Naive thymus-derived CD4-positive, alpha-beta T cell (primary cell): ENCODE data around the gene MFAP3. TPM values are rescaled to one million over a fixed set of nuclear protein-coding genes. Genes with fewer than 3 reads are reported as not detected.

Experiments used
- ATAC-seq: fragments of 150-1000 bp; cut with Tn5 transposase; 2 replicates; pipeline ENCODE4 v1.10.0; 2021; ENCODE audit warnings: mild to moderate bottlenecking, moderate library complexity
- CTCF ChIA-PET: fragments of 350-600 bp; sonication (Branson Sonifier 250); formaldehyde crosslinking; loops from one replicate; lab custom pipeline; 2021; ENCODE audit warnings: antibody characterized with exemption; lab: Charles Lee
- POLR2A ChIA-PET: fragments of 350-600 bp; sonication (Branson Sonifier 250); formaldehyde crosslinking; loops from one replicate; lab custom pipeline; 2021; ENCODE audit warnings: antibody characterized with exemption, inconsistent platforms; lab: Charles Lee
- DNase-seq, 9 donors: peaks; one replicate each; pipeline versions ENCODE4 v3.0.0 to v3.0.0-alpha.2; 2020 to 2022; ENCODE audit warnings: mixed read lengths in 1 of 9
- H3K27ac ChIP-seq: one replicate; pipeline ENCODE4 v1.7.0; 2013; ENCODE audit warnings: mild to moderate bottlenecking, low read depth, low read length, moderate library complexity
- H3K27me3 ChIP-seq, 2 donors: one replicate each; pipeline ENCODE4 v1.7.0; 2013; ENCODE audit warnings: low read length in 2 of 2, mild to moderate bottlenecking in 2 of 2, moderate library complexity in 2 of 2; ENCODE audit not compliant: control insufficient read depth in 2 of 2, insufficient read depth in 2 of 2
- H3K36me3 ChIP-seq, 3 experiments: 1 replicate in 2 of 3; 2 replicates in 1 of 3; pipeline ENCODE4 v1.7.0; 2013; ENCODE audit warnings: low read length in 3 of 3, mild to moderate bottlenecking in 3 of 3, moderate library complexity in 1 of 3; ENCODE audit not compliant: insufficient read depth in 3 of 3, control insufficient read depth in 2 of 3
- H3K4me1 ChIP-seq, 2 donors: one replicate each; pipeline ENCODE4 v1.7.0; 2013; ENCODE audit warnings: low read length in 2 of 2, mild to moderate bottlenecking in 2 of 2, moderate library complexity in 1 of 2; ENCODE audit not compliant: control insufficient read depth in 2 of 2, insufficient read depth in 2 of 2
- H3K4me3 ChIP-seq: 2 replicates; pipeline ENCODE4 v1.7.0; 2013; ENCODE audit warnings: mild to moderate bottlenecking, low read length
- H3K9me3 ChIP-seq, 3 experiments: 1 replicate in 2 of 3; 2 replicates in 1 of 3; pipeline ENCODE4 v1.7.0; 2013; ENCODE audit warnings: low read length in 3 of 3; ENCODE audit not compliant: control insufficient read depth in 2 of 3
- H3K27ac Mint-ChIP-seq, 9 donors: one replicate each; pipeline ENCODE4 v1.8.0; 2020 to 2022; ENCODE audit warnings: mixed read lengths in 9 of 9, mild to moderate bottlenecking in 8 of 9, moderate library complexity in 5 of 9, inconsistent platforms in 2 of 9
- H3K27me3 Mint-ChIP-seq, 5 donors: one replicate each; pipeline ENCODE4 v1.8.0; 2021 to 2022; ENCODE audit warnings: mixed read lengths in 5 of 5, mild to moderate bottlenecking in 1 of 5
- H3K36me3 Mint-ChIP-seq, 5 donors: one replicate each; pipeline ENCODE4 v1.8.0; 2020 to 2022; ENCODE audit warnings: mixed read lengths in 5 of 5, mild to moderate bottlenecking in 3 of 5, inconsistent platforms in 1 of 5
- H3K4me1 Mint-ChIP-seq, 7 donors: one replicate each; pipeline ENCODE4 v1.8.0; 2020 to 2022; ENCODE audit warnings: mixed read lengths in 7 of 7, mild to moderate bottlenecking in 3 of 7, inconsistent platforms in 1 of 7
- H3K4me3 Mint-ChIP-seq, 10 donors: one replicate each; pipeline ENCODE4 v1.8.0; 2020 to 2022; ENCODE audit warnings: mild to moderate bottlenecking in 10 of 10, mixed read lengths in 10 of 10, moderate library complexity in 6 of 10, inconsistent platforms in 2 of 10
- H3K9me3 Mint-ChIP-seq, 11 donors: one replicate each; pipeline ENCODE4 v1.8.0; 2020 to 2022; ENCODE audit warnings: mixed read lengths in 11 of 11, mild to moderate bottlenecking in 4 of 11, inconsistent platforms in 1 of 11, moderate library complexity in 1 of 11
- intact Hi-C, 2 donors: fragments of 100-400 bp; cut with micrococcal nuclease; formaldehyde crosslinking; loops; one replicate each; pipeline ENCODE4 v1.15.1; 2023
- polyA plus RNA-seq, 2 donors: library from polyadenylated mRNA; unstranded; fragments of 300-500 nt; fragmentation: Illumina TruSeq; gene quantifications; one replicate each; pipeline ENCODE4 v1.2.3, GENCODE V29; 2021
- total RNA-seq, 6 experiments: library from RNA in 5 of 6; stranded (reverse) in 5 of 6; gene quantifications; 1 replicate in 5 of 6; 2 replicates in 1 of 6; pipeline ENCODE4 v1.2.3 and lab custom pipeline; 2021 to 2026

MFAP3 gene
- total and polyA plus RNA-seq, 7 experiments from 2014 or later, result 5.6 to 30.6 (median 16.8) TPM

DNA sequence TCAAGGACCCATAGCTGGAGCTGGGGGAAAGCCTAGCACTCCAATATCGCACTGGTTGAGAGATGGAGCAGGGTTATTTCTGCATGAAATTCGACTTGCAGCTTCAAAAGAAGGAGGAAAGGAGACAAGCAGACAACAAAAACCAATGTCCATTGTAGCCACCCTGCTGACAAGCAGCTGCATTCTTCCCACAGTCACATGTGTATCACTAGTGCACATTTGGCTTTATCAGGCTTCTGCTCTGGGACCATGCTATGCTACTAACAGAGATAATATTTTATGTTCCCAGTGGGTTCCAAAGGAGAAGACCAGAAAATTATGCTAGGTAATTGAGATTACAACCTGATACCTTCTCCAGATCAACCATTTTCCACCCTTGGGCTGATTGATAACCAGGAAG is 59.7 kb downstream of the MFAP3 start:
- DNase-seq, result no peak
- H3K27me3 Mint-ChIP-seq, result peaks cover 0 to 20% (median 15%) of the 10 kb centered on the region in 5 donors
- H3K27ac Mint-ChIP-seq, result no peak overlapping the region
- Histone ChIP-seq H3K4me3 (no peak overlapping the region), H3K4me1 (no peaks in the 10 kb centered on the region), H3K36me3 (no peaks in the 10 kb centered on the region), H3K27ac (no peak overlapping the region), H3K27me3 (no peaks in the 10 kb centered on the region), H3K9me3 (no peaks in the 10 kb centered on the region)
- intact Hi-C loops, result no loop called here
- no peaks in the 10 kb centered on the region for H3K36me3 Mint-ChIP-seq
- ChIA-PET POLR2A (no interaction called here), CTCF (no interaction called here)
- H3K4me3 Mint-ChIP-seq, result no peak overlapping the region
- H3K4me1 Mint-ChIP-seq, result no peaks in the 10 kb centered on the region
- no peaks in the 10 kb centered on the region for H3K9me3 Mint-ChIP-seq
- no peak for ATAC-seq

- H3K36me3 Mint-ChIP-seq, result no peaks in the 10 kb centered on the region
- H3K27me3 ChIP-seq, result no peaks in the 10 kb centered on the region
- intact Hi-C loops, result no loop called here
- no peak for DNase-seq
- H3K27ac ChIP-seq, result no peak overlapping the region
- ChIA-PET CTCF (no interaction called here), POLR2A (interaction anchor here (0.6 kb wide), 1 partner anchor 13 kb away, joined by 3 read pairs; no protein-coding TSS in a partner anchor)
- H3K9me3 Mint-ChIP-seq, result peaks cover 0 to 4% (median 0%) of the 10 kb centered on the region in 11 donors
- H3K4me1 Mint-ChIP-seq, result no peaks in the 10 kb centered on the region
- H3K9me3 ChIP-seq, result no peaks in the 10 kb centered on the region
- H3K27ac Mint-ChIP-seq, result no peak overlapping the region
- no peaks in the 10 kb centered on the region for H3K4me1 ChIP-seq
- H3K4me3 ChIP-seq, result no peak overlapping the region
- no peak for ATAC-seq
- peaks cover 0 to 9% (median 0%) of the 10 kb centered on the region in 5 donors for H3K27me3 Mint-ChIP-seq
- H3K4me3 Mint-ChIP-seq, result no peak overlapping the region
- H3K36me3 ChIP-seq, result no peaks in the 10 kb centered on the region
Measured at GRCh38 chr5:154101184-154101583, 62.4 kb downstream of the MFAP3 start.

- CTCF ChIA-PET, result no interaction called here
- intact Hi-C loops, result no loop called here
- H3K27ac ChIP-seq, result no peak overlapping the region
- H3K4me3 ChIP-seq, result no peak overlapping the region
- H3K36me3 ChIP-seq, result no peaks in the 10 kb centered on the region
- Mint-ChIP-seq H3K27me3 (peaks cover 0 to 7% (median 0%) of the 10 kb centered on the region in 5 donors), H3K4me3 (no peak overlapping the region), H3K4me1 (no peaks in the 10 kb centered on the region), H3K9me3 (peaks cover 0 to 4% (median 0%) of the 10 kb centered on the region in 11 donors), H3K36me3 (peaks cover 0 to 3% (median 0%) of the 10 kb centered on the region in 5 donors), H3K27ac (no peak overlapping the region)
- no peak for DNase-seq
- H3K9me3 ChIP-seq, result no peaks in the 10 kb centered on the region
- H3K4me1 ChIP-seq, result no peaks in the 10 kb centered on the region
- POLR2A ChIA-PET, result no interaction called here
- no peak for ATAC-seq
- H3K27me3 ChIP-seq, result no peaks in the 10 kb centered on the region
Measured at GRCh38 chr5:154103233-154103632, 64.5 kb downstream of the MFAP3 start.

Other genes starting within 250 kb of the MFAP3 start
- 10 to 100 TPM; 26.2 to 53.1 (median 37.1) TPM for gene FAM114A2, start 57 bp upstream of the MFAP3 start, total RNA-seq
- 10 to 100 TPM; 23.3 to 26.1 TPM for gene FAM114A2, start 57 bp upstream of the MFAP3 start, polyA plus RNA-seq
- 10 to 100 TPM; 16.1 to 56.4 (median 27.1) TPM for gene GALNT10, start 151.8 kb downstream of the MFAP3 start, total RNA-seq
- 1 to 10 TPM; 6.2 to 8.7 TPM for gene GALNT10, start 151.8 kb downstream of the MFAP3 start, polyA plus RNA-seq